Measurements from ENCODE around the gene IL10RB.

GRCh38 chr21:33339135-33339534, 73.0 kb downstream of the IL10RB start:
- no peak for TF ChIP-seq ELK1 (IDR thresholded peaks at IDR 0.05; ENCODE audit: low read depth, low read length)
- TF ChIP-seq CHD2 (IDR thresholded peaks at IDR 0.05; ENCODE audit: borderline replicate concordance, low read depth, low read length), result no peak
- TF ChIP-seq BRCA1 (IDR thresholded peaks at IDR 0.05; ENCODE audit: low read depth, low read length), result no peak
- no peak for TF ChIP-seq RFX5 (IDR thresholded peaks at IDR 0.05; ENCODE audit: low read depth, low read length)
- no peak for TF ChIP-seq NR2C2 (IDR thresholded peaks at IDR 0.05; ENCODE audit: borderline replicate concordance, control insufficient read depth, insufficient read length, low read depth)
- TF ChIP-seq RAD21 (IDR thresholded peaks at IDR 0.05; ENCODE audit: insufficient read depth, low read depth, low read length), result no peak
- no peak for TF ChIP-seq SREBF2 (IDR thresholded peaks at IDR 0.05; ENCODE audit: low read length)
- TF ChIP-seq ZSCAN29 (IDR thresholded peaks at IDR 0.05), result no peak
- TF ChIP-seq CTCF (IDR thresholded peaks at IDR 0.05 in 2 of 3, conservative IDR thresholded peaks at IDR 0.05 in 1 of 3; ENCODE audit: control insufficient read depth in 2 of 3, extremely low read depth in 1 of 3, insufficient read depth in 1 of 3, low read depth in 3 of 3, low read length in 3 of 3), result no peak
- no peak for TF ChIP-seq ZBTB4 (CRISPR knock-in tag; IDR thresholded peaks at IDR 0.05)
